GM12878 (cell line): ENCODE measurements around the gene NECAB3. TPM values are rescaled to one million over a fixed set of nuclear protein-coding genes. Genes with fewer than 3 reads are reported as not detected.

Experiments
- ASH2L ChIP-seq: fragments of 300-600, 200-600 bp; sonication (generic); IDR thresholded peaks from 2 replicates; pipeline ENCODE4 v1.6.1; 2017; ENCODE audit warnings: low read depth, mild to moderate bottlenecking, borderline replicate concordance
- CBX5 ChIP-seq: sonication (generic); IDR thresholded peaks from 2 replicates; pipeline ENCODE4 v1.6.1; 2016; ENCODE audit warnings: low read depth, moderate library complexity, mild to moderate bottlenecking, inconsistent platforms
- CEBPB ChIP-seq, 2 experiments: fragments of 150-350 bp in 1 of 2; IDR thresholded peaks; 2 replicates each; pipeline ENCODE4 v1.6.1; 2012 to 2014; ENCODE audit warnings: low read depth in 2 of 2, low read length in 2 of 2, borderline replicate concordance in 1 of 2, inconsistent platforms in 1 of 2
- CHD1 ChIP-seq: IDR thresholded peaks from 2 replicates; pipeline ENCODE4 v1.6.1; 2012; ENCODE audit warnings: low read depth, low read length, improper control_type of control experiment
- CREM ChIP-seq: IDR thresholded peaks from 2 replicates; pipeline ENCODE4 v1.6.1; 2014; ENCODE audit warnings: antibody characterized with exemption, low read depth
- KLF5 ChIP-seq: fragments of 450-650 bp; IDR thresholded peaks from 2 replicates; pipeline ENCODE4 v1.6.1; 2014; ENCODE audit warnings: mild to moderate bottlenecking; ENCODE audit not compliant: partially characterized antibody
- MEF2A ChIP-seq: IDR thresholded peaks from 2 replicates; pipeline ENCODE4 v1.6.1; 2011; ENCODE audit warnings: low read depth, mild to moderate bottlenecking, low read length, moderate library complexity; ENCODE audit not compliant: insufficient read depth
- MEF2B ChIP-seq: fragments of 450-650 bp; IDR thresholded peaks from 2 replicates; pipeline ENCODE4 v1.6.1; 2018; ENCODE audit warnings: mild to moderate bottlenecking, moderate library complexity; ENCODE audit not compliant: partially characterized antibody, poor library complexity, severe bottlenecking
- RELA ChIP-seq: fragments of 450-650 bp; IDR thresholded peaks from 2 replicates; pipeline ENCODE4 v1.8.0; 2014; ENCODE audit warnings: borderline replicate concordance; ENCODE audit not compliant: partially characterized antibody
- SMAD1 ChIP-seq: fragments of 450-650 bp; IDR thresholded peaks from 2 replicates; pipeline ENCODE4 v1.6.1; 2018; ENCODE audit warnings: mild to moderate bottlenecking, low read depth; ENCODE audit not compliant: partially characterized antibody
- SPI1 ChIP-seq: IDR thresholded peaks from 2 replicates; pipeline ENCODE4 v1.6.1; 2011; ENCODE audit warnings: low read depth, mild to moderate bottlenecking, low read length, moderate library complexity, borderline replicate concordance; ENCODE audit not compliant: insufficient read depth
- TCF12 ChIP-seq: IDR thresholded peaks from 2 replicates; pipeline ENCODE4 v1.6.1; 2011; ENCODE audit warnings: low read depth, mild to moderate bottlenecking, low read length
- ZNF24 ChIP-seq: fragments of 450-650 bp; IDR thresholded peaks from 2 replicates; pipeline ENCODE4 v1.6.1; 2017; ENCODE audit warnings: antibody characterized with exemption, mild to moderate bottlenecking
- ZSCAN29 ChIP-seq: fragments of 450-650 bp; IDR thresholded peaks from 2 replicates; pipeline ENCODE4 v1.6.1; 2017; ENCODE audit warnings: mild to moderate bottlenecking, moderate library complexity
- polyA plus RNA-seq, 11 experiments: library from polyadenylated mRNA; depleted of rRNA in 4 of 11; unstranded in 6 of 11; stranded (reverse) in 5 of 11; fragments of >200 nt; fragmentation: Nextera tagmentation in 4 of 11; fragmentation: Illumina TruSeq in 1 of 11; extraction: Ambion mirVana in 4 of 11; extraction: Trizol in 1 of 11; gene quantifications; 1 replicate in 1 of 11; 2 replicates in 10 of 11; pipeline versions ENCODE4 v1.2.1 to v1.2.3, GENCODE V29; 2011 to 2016; ENCODE audit warnings: inconsistent platforms in 2 of 11, missing spikeins in 2 of 11, low read depth in 1 of 11
- total RNA-seq, 4 experiments: library from RNA; depleted of rRNA in 3 of 4; stranded (reverse); fragments of >200 nt in 3 of 4; fragmentation: Illumina TruSeq in 1 of 4; extraction: Trizol in 1 of 4; gene quantifications; 2 replicates each; pipeline versions ENCODE4 v1.2.1 to v1.2.3, GENCODE V29; 2013 to 2021
- TF ChIP-seq, protein P1 (sequence below): IDR thresholded peaks from 2 replicates; pipeline ENCODE4 v1.6.1; 2012; ENCODE audit warnings: low read depth, low read length, improper control_type of control experiment
- TF ChIP-seq, protein P2 (sequence below): fragments of 450-650 bp; IDR thresholded peaks from 2 replicates; pipeline ENCODE4 v1.6.1; 2018; ENCODE audit warnings: mild to moderate bottlenecking, low read depth, moderate library complexity; ENCODE audit not compliant: partially characterized antibody
- TF ChIP-seq, protein P3 (sequence below): fragments of 450-650 bp; IDR thresholded peaks from 2 replicates; pipeline ENCODE4 v1.6.1; 2017; ENCODE audit warnings: borderline replicate concordance

NECAB3 gene
- total and polyA plus RNA-seq, 10 of the 15 experiments (the other 5 are each of a cell fraction or from before 2014, with no cell fraction given) = 0.21 to 17.0 (median 7.2) TPM

DNA sequence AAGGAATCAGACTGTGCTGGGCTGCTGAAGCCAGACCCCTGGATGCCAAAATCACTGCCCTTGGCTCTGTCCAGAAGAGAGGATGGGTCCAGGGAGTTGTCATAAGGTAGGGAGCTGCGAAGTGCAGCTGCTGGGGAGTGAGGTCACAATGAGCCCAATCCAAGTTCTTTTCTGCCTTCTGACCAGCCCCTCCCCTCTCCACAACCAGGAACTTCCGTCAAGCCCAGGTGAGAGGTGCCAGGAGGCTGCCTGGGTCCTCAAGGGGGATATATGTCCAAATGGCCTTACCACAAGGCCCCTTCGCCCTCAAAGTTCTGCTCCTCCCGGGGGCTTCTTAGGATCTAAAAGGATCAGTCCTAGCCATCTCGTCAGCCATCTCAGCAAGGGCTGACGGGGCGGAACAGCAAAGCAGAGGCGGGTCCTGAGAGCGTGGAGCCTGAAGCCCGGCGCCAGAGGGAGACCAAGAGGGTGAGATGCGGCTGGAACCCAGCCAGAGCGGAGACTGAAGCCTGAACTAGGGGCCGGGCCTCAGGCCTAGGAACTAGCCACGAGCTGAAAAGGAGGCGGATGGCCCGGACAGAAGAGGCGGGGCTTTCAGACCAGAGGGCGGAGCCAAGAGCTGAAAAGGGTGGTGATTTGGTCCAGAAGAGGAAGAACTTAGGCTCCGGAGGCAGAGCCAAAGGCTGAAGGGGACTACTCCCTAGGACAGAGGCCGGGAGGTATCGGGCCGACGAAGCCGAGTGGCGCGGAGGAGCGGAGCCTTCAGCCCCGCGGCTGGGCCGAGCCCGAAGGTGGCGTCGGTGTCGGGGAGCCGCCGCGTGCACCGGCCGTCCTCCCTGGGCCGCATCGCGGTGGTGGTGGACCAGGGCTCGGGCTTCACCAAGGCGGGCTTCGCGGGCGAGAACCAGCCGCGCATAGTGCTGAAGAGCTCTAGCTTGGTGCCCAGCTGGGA is 7.7 kb downstream of the NECAB3 start, which contains the start of gene ACTL10 (continued):
- TF ChIP-seq, protein P1, sequence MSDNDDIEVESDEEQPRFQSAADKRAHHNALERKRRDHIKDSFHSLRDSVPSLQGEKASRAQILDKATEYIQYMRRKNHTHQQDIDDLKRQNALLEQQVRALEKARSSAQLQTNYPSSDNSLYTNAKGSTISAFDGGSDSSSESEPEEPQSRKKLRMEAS = peak; percentile 70
- TF ChIP-seq, protein P2, sequence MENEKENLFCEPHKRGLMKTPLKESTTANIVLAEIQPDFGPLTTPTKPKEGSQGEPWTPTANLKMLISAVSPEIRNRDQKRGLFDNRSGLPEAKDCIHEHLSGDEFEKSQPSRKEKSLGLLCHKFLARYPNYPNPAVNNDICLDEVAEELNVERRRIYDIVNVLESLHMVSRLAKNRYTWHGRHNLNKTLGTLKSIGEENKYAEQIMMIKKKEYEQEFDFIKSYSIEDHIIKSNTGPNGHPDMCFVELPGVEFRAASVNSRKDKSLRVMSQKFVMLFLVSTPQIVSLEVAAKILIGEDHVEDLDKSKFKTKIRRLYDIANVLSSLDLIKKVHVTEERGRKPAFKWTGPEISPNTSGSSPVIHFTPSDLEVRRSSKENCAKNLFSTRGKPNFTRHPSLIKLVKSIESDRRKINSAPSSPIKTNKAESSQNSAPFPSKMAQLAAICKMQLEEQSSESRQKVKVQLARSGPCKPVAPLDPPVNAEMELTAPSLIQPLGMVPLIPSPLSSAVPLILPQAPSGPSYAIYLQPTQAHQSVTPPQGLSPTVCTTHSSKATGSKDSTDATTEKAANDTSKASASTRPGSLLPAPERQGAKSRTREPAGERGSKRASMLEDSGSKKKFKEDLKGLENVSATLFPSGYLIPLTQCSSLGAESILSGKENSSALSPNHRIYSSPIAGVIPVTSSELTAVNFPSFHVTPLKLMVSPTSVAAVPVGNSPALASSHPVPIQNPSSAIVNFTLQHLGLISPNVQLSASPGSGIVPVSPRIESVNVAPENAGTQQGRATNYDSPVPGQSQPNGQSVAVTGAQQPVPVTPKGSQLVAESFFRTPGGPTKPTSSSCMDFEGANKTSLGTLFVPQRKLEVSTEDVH = no peak
- TF ChIP-seq CBX5 (no peak), SPI1 (0 out of 2 replicates have a peak, but pooled peaks have one; percentile 1), CHD1 (no peak), CREM (0 out of 2 replicates have a peak, but pooled peaks have one; percentile 27), ZNF24 (no peak), RELA (no peak), MEF2A (no peak), ZSCAN29 (no peak), TCF12 (no peak), CEBPB (IDR thresholded peaks at IDR 0.05; ENCODE audit: borderline replicate concordance in 1 of 2, low read depth in 2 of 2, low read length in 2 of 2) (no peak), SMAD1 (peak; percentile 43), ASH2L (0 out of 2 replicates have a peak, but pooled peaks have one; percentile 31), MEF2B (no peak), KLF5 (no peak)
- TF ChIP-seq, protein P3, sequence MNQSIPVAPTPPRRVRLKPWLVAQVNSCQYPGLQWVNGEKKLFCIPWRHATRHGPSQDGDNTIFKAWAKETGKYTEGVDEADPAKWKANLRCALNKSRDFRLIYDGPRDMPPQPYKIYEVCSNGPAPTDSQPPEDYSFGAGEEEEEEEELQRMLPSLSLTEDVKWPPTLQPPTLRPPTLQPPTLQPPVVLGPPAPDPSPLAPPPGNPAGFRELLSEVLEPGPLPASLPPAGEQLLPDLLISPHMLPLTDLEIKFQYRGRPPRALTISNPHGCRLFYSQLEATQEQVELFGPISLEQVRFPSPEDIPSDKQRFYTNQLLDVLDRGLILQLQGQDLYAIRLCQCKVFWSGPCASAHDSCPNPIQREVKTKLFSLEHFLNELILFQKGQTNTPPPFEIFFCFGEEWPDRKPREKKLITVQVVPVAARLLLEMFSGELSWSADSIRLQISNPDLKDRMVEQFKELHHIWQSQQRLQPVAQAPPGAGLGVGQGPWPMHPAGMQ = no peak
